H1 (cell line): Measurements from ENCODE around the gene COMT.

Source experiments
- CEBPB ChIP-seq: IDR thresholded peaks from 2 replicates; pipeline ENCODE4 v1.6.1; 2012; ENCODE audit warnings: low read depth, low read length
- CTCF ChIP-seq, 3 experiments: IDR thresholded peaks; 1 replicate in 2 of 3; 2 replicates in 1 of 3; pipeline versions ENCODE4 v1.5.1 to v1.6.1; 2011; ENCODE audit warnings: low read length in 3 of 3, mild to moderate bottlenecking in 3 of 3, inconsistent platforms in 2 of 3, low read depth in 1 of 3, moderate library complexity in 1 of 3; ENCODE audit not compliant: insufficient read depth in 1 of 3; ENCODE audit errors: control extremely low read depth in 1 of 3
- EGR1 ChIP-seq: IDR thresholded peaks from 2 replicates; pipeline ENCODE4 v1.6.1; 2011; ENCODE audit warnings: low read depth, low read length, borderline replicate concordance
- EP300 ChIP-seq, 2 experiments: IDR thresholded peaks; 1 replicate in 1 of 2; 2 replicates in 1 of 2; pipeline ENCODE4 v1.6.1; 2011 to 2012; ENCODE audit warnings: low read depth in 2 of 2, low read length in 2 of 2, mild to moderate bottlenecking in 2 of 2, borderline replicate concordance in 1 of 2, inconsistent platforms in 1 of 2, moderate library complexity in 1 of 2
- MAFK ChIP-seq: IDR thresholded peaks from 2 replicates; pipeline ENCODE4 v1.6.1; 2012; ENCODE audit warnings: low read depth, mild to moderate bottlenecking, improper control_type of control experiment, low read length
- MAX ChIP-seq: IDR thresholded peaks from 2 replicates; pipeline ENCODE4 v1.6.1; 2012; ENCODE audit warnings: inconsistent platforms
- NRF1 ChIP-seq: IDR thresholded peaks from 2 replicates; pipeline ENCODE4 v1.6.1; 2011; ENCODE audit warnings: mild to moderate bottlenecking, low read depth, low read length, improper control_type of control experiment
- PHF8 ChIP-seq: fragments of 200-600 bp; sonication (generic); conservative IDR thresholded peaks from 2 replicates; pipeline ENCODE4 v1.7.1; 2012; ENCODE audit warnings: low read depth, mild to moderate bottlenecking, inconsistent platforms, low read length, moderate library complexity
- POLR2A ChIP-seq, 2 experiments: IDR thresholded peaks; 1 replicate in 1 of 2; 2 replicates in 1 of 2; pipeline ENCODE4 v1.6.1; 2011; ENCODE audit warnings: low read depth in 2 of 2, low read length in 2 of 2, mild to moderate bottlenecking in 2 of 2; ENCODE audit errors: control extremely low read depth in 1 of 2
- SRF ChIP-seq: IDR thresholded peaks from 2 replicates; pipeline ENCODE4 v1.6.1; 2011; ENCODE audit warnings: mild to moderate bottlenecking, low read depth, low read length, moderate library complexity
- TAF1 ChIP-seq: IDR thresholded peaks from 2 replicates; pipeline ENCODE4 v1.6.1; 2011; ENCODE audit warnings: mild to moderate bottlenecking, low read depth, low read length
- YY1 ChIP-seq: IDR thresholded peaks from 2 replicates; pipeline ENCODE4 v1.6.1; 2011; ENCODE audit warnings: low read depth, mild to moderate bottlenecking, low read length

GRCh38 chr22:19928207-19928606 lies 13.4 kb upstream of the COMT start:
- no peak for TF ChIP-seq EGR1
- TF ChIP-seq PHF8 = no peak
- no peak for TF ChIP-seq TAF1
- no peak for TF ChIP-seq CTCF (IDR thresholded peaks at IDR 0.05; ENCODE audit: control extremely low read depth in 1 of 3, insufficient read depth in 1 of 3, low read depth in 1 of 3, low read length in 3 of 3)
- no peak for TF ChIP-seq MAFK
- no peak for TF ChIP-seq CEBPB
- TF ChIP-seq POLR2A (IDR thresholded peaks at IDR 0.05; ENCODE audit: control extremely low read depth in 1 of 2, low read depth in 2 of 2, low read length in 2 of 2) = no peak
- TF ChIP-seq EP300 (IDR thresholded peaks at IDR 0.05; ENCODE audit: borderline replicate concordance in 1 of 2, low read depth in 2 of 2, low read length in 2 of 2) = no peak
- no peak for TF ChIP-seq NRF1
- TF ChIP-seq SRF = no peak
- TF ChIP-seq MAX = no peak
- no peak for TF ChIP-seq YY1
